HG02885 (cell line): Measurements from ENCODE around the gene RAET1G.
"Not testable (repeated sequence)": the region's sequence is repeated elsewhere in the genome, so short reads cannot be mapped to it uniquely, and the experiment has no call there.

Experiments
- ATAC-seq: cut with Tn5 transposase; IDR thresholded peaks from one replicate; pipeline ENCODE4 v1.9.1; 2021; ENCODE audit warnings: mild to moderate bottlenecking; ENCODE audit not compliant: unreplicated experiment, poor library complexity

Gene RAET1G

DNA sequence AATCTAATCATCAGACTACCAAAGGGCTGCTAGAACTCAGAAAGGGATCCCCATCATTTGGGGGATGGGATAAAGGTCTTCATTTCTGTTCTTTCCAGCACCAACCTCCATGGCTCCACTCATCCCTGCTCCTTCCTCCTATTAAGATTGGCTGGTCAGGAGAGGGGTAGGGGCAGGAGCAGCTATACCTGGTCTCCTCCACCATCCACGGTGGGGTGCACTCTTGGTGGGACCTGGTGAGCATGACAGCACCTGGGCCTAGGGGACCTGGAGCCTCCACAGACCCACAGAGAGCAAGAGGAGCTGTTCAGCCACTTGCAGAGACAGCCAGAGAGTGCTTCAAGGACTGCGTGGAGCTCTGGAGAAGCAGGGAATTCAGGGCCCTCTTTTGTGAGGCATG, 12.7 kb upstream of the RAET1G start:
- no peak for ATAC-seq

DNA sequence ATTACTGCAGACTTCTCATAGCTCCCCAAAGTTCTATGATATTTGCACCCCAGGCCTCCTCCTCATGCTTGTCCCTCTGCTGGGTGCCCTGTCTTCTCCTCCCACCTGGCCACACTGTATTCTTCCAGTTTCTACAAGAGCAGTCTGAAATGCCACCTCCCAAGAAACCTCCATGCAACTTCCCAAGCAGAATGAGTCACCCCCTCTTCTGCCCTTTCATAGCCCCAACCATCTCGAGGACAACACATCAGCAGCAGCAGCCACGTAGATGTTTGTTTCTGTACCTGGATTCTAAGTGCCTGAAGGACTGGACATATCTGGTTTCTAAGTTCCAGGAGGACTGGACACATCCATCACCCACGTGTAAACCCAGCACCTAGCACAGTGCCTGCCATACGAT, 12.3 kb upstream of the RAET1G start:
- no peak for ATAC-seq

DNA sequence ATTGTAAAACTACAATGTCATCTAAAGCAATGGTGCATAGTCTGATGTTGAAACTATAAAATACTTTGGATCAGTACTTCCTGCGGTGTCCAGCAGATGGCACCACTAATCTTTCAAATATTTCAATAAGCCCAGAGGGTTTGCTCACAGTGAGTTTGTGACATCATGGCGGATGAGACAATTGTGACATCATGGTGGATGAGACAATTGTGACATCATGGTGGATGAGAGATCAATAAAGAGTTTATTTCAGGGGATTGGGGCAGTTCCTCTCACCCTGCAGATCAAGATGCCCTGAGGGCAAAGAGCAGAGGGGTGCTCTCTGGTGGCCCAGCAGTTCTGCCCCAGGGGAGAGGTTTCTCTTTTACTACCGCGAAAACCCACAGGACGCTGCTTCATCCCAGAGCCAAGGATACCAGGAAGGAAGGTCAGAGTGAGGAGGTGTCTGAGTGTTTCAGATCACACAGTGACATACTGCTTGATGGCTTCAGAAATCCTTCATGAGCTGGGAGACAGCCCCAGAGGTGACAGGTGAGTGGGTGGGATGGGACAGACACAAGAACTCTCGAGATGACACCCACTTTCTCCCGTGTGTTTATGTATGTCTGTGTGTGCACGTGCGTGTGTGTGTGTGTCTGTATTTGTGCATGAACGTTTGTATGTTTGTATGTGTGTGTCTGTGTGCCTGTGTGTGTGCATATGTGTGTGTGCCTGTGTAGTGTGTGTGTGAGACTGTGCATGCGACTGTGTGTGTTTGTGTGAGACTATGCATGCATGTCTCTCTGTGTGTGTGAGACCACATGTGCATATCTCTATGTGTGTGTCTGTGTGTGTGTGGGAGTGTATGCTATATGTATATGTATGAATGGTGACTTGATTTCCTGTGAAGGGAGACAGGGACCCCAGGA, 11.6 kb upstream of the RAET1G start:
- ATAC-seq = no peak

DNA sequence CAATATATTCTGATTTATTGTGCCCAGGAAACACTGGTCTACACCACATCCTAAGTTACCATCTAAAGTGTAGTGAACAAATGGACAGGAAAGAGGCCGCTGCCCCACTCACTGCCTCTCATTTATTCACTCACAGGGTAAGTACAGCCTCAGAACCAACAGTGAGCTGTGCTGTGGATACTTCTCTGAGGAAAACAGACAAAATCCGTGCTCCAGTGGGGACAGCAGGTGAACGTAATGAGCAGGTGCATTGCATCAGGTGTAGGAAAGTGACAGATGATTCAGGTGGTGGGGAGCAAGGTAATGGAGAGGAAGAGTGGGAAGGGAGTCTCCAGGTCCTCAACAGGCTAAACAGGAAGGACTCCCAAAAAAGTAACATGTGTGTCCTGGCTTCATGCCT, 10.5 kb upstream of the RAET1G start:
- ATAC-seq = no peak

DNA sequence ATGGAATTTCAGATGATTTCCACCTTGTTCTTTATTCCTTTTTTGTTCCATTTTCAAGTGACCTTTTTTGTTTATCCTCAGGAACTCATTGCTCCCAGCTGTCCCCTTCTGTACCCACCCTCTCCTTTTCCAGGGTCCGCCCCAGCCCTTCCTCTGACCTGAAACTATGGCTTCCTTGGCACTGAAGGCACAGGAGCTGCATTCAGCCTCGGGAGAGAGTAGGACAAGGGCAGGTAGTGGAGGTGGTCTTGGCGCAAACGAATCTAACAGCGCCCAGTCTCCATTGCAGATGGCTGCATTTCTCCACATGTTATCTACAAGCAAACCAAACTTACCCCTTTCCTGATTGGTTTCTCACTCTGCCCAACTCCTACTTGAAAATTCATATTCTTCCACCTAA, 10.1 kb upstream of the RAET1G start:
- no peak for ATAC-seq

DNA sequence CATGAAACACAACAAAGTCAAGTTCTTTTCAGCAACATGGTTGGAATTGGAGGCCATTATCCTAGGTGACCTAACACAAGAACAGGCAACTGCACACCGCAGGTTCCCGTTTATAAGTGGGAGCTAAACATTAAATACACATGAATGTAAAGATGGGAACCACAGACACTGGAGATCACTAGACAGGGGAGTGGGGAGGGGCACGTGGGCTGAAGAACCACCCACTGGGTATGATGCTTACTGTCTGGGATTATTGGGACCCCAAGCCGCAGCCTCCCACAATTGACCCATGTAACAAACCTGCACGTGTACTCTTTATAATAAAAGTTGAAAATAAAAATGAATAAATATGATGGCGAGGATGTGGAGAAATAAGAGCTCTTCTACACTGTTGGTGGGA, 8.6 kb upstream of the RAET1G start:
- no peak for ATAC-seq

DNA sequence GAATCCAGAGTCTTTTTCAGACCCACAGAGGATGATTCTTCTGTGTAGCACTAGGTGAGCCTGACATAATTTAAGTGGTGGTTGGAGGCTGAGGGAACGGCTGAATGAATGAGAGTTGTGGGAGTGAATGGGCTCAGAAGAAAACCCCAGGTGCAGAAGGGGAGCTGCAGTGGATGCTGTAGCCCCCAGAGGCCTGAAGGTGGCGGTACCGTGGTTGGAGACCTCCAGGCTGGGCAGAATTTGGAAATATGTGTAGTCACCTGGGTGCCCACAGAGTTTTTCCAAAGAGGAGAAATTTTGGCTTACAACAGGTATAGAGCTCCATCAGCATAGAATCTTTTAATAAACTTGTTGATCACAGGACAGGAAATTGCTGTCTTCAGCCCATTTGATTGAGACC, 6.5 kb upstream of the RAET1G start:
- no peak for ATAC-seq

DNA sequence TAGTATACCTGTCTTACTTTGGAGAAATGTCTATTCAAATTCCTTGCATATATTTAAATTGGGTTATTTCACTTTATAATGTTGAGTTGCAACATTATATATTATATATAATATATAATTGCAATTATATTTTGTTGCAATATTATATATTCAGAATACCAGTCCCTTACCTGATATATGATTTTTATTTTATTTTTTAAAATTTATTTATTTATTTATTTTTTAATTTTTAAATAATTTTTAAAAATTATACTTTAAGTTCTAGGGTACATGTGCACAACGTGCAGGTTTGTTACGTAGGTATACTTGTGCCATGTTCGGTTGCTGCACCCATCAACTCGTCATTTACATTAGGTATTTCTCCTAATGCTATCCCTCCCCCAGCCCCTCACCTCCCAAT, 4.1 kb upstream of the RAET1G start:
- not testable (repeated sequence) for ATAC-seq

DNA sequence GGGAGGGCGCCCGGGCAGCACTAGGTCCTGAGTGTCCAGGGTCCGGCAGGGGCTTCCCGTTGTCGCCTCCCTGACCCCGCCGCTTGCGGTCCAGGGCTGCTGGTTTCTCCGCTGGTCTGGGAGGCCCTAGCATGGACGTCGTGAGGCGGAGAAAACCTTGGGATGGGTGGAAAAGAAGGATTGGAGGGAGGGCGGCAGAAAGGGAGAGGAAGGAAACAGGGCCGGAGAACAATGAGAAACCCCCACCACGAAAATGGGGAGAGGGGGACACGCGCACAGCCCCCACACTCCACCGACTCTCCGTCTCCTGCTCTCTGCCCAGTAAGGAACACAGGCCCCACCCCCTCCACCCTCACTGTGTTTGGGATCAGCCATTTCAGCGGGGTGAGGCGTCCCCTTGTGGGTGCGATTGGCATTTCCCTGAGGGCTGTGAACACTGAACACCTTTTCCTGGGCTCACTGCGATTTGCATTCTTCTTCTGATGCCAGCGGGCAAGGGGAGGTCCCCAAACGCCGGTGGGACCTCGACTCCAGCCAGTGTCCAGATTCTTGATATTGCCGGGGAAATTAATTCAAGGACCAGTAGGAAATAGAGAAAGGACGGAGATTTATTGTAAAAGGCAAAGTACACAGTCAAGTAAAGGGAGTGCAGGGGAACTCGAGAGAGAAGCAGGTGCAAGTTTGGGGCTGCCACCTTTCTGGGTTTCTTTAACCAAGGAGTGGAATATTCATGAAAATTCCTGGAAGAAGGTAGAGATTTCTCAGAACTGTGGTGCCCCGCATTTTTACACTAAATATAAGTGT, 3.3 kb upstream of the RAET1G start:
- ATAC-seq = peak; percentile 51

DNA sequence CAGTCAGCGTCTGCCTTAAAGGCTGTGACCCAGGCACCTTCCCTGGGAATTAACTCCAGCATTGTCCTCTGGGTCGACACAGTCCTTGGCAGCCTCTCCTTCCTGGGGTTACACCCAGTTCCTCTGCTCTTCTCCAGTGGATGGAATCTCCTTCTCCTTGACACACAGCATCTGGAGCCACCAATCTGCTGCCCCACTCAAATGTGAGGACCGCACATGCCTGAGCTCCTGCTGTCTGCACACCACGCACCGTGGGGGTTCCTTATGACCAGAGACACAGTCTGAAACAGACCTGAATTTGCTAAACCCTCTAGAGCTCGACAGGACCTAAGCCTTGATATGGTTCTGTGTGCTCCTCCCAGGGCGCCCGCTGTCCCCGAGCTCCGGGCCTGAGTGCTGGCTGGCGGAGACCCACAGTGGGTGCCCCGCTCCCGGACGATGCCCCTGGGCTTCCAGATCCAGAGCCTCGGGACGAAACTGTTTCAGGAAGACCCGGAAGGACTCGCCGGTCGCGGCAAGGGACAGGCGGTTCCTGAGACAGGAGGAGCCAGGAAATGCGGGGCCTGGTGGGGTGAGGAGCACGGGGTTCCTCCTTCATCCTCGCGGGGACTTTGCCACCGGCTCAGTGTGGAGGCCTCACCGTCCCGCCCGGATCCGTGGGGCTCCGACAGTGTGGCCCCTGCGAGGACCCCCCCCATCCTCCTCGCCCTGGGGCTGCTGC, 2.5 kb upstream of the RAET1G start:
- no peak for ATAC-seq

DNA sequence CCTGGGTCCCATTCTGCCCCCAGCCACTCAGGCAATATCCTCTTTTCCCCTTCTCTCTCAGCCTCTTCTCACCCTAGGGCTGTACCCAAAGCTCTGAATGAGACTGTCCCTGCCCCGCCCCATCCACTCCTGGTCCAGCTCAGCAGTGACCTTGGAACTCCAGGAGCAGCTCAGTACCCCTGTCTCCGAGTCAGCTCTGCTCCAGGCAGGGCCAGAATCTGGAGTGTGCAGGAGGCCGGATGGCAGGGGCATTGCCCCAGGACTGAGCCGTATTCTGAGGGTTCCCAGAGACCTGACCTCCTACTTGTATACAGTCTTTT, 2.0 kb upstream of the RAET1G start:
- no peak for ATAC-seq

DNA sequence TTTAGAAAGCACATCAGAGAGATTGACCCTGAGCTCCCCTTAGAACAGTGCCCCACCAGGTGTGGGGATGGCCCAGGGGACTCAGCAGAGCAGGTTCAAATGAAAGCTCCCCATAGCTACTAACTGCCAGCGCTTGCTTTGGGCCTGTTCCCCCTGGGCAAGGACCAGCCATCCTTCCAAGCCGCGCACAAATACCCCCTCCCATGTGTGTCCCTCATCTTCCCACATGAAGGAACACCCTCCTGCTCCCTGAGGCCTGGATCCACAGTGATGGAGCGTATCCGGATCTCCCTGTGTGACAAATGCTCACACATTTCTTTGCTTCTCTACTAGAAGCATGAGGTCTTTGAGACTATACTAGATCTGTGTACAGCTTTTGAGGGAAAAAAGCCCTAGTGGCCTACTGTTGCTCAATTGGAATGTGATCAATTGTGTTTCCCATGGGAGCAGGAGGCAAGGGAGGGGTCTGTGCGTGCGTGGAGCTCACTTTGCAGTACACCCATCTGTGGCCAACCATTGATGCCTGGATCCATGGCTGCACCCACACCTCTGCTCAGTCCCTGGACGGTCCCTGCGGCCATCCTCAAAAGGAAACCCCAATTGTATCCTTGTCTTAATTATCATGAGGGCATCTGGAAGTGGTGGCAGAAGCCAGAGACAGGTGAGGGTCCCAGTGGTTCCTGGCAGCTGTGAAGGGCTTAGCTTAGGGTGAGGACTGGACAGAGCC, 1.4 kb upstream of the RAET1G start:
- ATAC-seq = no peak

DNA sequence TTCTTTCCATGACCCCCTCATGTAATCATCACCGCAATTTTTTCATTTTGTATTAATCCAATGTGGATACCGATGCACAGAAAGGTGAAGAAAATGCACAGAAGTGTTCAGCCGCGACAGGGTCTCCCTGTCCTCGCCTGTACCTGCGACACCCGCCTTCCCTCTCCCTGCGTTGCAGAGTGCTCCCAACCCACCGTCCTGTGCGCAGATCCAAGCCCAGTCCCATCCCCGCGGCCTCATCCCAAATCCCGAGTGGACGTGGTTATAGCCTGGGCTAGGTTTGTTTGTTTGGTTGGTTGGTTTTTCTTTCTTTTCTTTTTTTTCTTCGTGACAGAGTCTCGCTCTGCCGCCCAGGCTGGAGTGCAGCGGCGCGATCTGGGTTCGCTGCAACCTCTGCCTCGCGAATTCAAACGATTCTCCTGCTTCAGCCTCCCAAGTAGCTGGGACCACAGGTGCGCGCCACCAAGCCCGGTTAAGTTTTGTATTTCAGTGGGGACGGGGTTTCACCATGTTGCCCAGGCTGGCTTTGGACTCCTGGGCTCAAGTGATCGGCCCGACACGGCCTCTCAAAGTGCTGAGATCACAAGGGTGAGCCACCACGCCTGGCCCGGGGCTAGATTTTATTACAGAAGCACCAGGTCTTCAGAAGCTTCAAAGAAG, 536 bp upstream of the RAET1G start:
- no peak for ATAC-seq

DNA sequence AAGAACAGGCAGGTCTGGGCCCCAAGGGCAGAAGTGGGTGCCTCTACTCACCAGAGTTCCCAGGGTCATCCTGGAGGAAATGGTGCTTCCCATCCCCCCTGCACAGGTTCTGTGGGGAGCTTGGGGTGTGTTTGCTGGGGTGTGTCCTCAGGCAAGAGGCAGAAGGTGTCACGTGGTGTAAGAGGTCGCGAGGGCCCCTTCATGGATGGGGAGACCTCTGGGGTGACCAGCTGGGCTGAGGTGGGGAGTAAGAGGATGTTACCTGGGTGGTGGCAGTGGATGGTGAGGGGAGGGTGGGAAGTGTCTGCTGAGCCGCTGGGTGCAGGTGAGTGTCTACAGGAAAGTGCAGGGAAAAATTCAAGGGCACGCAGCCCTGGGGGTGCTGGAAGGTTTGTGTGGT, 830 bp downstream of the RAET1G start:
- not testable (repeated sequence) for ATAC-seq

DNA sequence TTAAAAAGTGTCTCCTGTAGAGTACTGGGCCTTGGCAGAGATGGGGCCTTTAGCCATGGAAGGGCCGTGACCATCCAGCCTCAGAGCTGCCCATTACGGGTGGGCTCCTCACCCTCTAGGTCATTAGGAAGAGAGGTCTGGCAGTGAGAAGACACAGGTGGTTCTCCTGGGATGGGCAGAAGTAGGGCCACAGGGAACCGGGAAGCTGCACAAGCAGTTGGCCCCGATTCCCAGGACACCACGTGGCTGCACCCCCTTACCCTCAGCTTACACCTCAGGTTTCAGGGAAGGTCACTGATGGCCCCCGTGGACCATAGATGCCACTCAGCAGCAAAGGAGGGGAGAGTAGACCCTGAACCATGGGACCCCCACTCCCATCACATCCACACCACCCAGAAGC, 1.6 kb downstream of the RAET1G start:
- ATAC-seq = no peak

DNA sequence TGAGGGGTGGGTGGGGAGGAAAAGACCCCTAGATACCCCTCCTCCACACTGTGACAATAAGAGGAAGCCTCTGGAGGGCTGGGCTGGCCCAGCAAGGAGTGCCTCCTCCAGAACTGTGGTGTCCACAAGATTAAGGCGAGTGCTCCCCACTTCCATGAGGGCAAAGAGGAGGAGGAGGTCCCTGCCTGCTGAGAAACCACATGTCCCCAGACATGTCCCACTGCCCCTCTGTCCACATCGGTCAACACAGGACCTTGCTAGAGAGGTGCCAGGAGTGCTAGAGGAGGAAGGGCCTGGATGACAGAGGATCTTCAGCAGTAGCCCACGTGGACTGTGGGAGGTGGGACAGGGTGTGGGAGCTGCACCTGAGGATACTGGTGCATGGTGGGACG, 3.1 kb downstream of the RAET1G start:
- ATAC-seq = no peak

DNA sequence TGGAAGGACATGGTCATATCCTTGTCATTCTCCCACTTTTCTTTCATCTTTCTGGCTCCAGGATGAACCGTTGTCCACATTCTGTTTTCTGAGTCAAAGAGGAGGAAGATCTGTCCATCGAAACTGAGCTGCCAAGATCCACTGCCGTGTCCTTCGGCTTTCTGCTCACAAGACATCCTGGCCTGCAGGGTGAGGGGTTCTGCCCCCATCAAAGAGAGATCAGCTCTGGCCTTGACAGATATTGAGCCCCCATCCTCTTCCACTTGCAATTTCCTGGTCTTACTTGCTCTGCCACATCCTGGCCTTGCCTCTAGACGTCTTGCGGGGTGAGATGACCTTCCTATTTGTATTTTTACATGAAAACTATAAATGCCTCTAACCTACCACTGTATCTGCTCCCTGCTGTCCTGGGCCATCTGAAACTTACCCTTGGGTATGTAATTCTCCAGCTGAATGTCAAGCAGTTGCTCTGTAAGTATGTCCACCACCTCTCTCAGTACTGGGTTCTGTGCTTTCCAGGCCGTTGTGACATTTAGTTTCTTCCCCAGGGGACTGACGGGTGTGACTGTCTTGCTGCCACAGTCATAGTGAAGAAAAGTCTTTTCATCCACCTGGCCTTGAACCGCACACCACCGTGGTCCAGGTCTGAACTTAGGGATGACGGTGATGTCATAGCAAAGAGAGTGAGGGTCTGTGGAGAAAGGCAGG, 3.6 kb downstream of the RAET1G start:
- ATAC-seq = not testable (repeated sequence)

DNA sequence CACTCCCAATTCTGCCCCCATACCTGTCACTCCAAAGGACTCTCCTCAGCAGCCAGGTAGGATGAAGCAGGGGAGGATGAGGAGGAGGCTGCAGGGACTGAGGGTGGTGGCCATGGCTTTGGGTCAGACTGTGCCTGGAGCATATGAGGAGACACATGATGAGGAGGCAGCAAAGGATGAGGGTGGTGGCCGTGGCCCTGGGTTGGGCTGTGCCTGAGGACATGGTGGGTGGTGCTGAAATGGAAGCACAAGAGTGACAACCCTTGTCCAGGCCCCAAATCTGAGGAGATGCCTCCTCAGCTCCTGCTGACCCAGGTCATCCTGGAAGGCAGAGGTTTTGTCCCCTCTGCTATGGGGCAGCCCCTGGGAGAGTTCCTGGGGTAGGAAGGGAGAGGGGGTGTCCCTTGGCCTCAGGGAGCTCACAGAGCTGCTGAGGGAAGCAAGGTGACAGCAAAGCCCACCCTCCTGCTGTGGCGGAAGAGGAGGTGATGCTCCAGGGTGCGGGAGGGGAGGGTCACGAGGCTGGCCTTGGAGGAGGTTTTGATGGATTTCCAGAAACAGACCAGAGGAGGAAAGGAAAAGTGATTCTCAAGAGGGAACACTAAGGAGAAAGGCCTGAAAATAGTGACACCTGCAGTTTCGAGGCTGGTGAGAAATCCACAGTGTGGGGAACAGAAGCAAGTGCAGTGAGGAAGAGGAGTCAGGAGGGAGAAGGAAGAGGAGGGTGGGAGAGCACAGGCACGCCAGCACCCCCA, 4.6 kb downstream of the RAET1G start:
- no peak for ATAC-seq

DNA sequence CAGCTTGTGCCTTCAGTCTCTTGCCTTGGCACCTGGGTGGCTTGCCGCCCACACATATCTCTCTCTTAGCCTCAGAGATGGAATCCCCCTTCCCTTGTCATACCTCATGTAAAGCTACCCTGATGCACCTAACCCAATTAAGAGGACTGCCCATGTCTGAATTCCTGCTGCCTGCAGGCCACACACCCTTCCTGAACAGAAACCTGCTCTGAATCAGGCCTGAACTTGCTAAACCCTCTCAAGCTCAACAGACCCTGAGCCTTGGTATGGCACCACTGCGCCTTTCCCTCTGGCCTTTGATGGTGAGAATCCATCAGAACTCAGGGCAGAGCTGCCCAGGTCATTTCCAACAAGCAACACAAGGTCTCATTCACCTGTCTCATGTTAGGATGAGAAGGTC, 5.2 kb downstream of the RAET1G start:
- no peak for ATAC-seq
